Activated gamma-delta T cell (primary cell): ENCODE results near the gene IL21R.
A peak's percentile ranks its signal among the peaks of the same experiment; 100 is the strongest.

Source experiments
- DNase-seq: peaks from one replicate; lab custom pipeline; 2025; lab: John Stamatoyannopoulos, UW

Gene IL21R

DNA sequence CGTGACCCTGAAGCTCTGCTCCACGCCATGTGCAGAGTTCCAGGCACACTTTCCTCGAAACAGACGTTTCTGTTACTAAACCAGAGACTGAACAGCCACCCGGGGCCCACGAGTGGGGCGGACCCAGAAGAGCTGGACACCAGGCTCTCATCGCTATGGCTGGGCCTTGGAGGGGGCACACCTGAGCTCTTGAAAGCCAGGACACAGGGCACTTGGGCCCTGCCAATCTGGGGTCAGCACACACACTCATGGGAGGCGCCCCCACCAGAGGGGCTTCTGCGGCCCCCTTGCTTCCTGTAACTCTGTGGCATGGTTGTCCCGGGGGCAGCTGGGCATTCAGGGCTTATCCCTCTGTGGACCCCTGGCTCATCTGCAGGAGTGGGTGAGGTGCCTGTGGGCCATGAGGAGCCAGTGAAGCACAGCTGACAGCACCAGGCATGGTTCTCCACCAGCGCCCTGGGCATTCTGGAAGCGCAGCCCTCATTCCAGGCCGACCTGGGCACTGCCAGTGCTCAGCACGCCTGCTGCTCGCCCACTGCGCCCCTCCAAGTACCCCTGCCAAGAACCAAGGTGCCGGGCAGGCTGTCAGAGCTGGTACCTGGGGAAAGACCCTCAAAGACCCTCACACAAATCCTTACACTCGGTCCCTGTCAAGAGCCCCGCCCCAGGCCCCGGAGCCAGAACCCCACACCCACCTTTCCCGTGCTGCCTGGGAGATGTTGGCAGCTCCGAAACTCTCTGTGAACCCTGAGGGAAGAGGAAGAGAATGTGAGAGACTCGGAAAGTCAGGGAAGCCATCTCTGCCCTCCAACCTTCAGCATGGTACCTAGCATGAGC, 61.1 kb downstream of the IL21R start:
- no peak for DNase-seq

DNA sequence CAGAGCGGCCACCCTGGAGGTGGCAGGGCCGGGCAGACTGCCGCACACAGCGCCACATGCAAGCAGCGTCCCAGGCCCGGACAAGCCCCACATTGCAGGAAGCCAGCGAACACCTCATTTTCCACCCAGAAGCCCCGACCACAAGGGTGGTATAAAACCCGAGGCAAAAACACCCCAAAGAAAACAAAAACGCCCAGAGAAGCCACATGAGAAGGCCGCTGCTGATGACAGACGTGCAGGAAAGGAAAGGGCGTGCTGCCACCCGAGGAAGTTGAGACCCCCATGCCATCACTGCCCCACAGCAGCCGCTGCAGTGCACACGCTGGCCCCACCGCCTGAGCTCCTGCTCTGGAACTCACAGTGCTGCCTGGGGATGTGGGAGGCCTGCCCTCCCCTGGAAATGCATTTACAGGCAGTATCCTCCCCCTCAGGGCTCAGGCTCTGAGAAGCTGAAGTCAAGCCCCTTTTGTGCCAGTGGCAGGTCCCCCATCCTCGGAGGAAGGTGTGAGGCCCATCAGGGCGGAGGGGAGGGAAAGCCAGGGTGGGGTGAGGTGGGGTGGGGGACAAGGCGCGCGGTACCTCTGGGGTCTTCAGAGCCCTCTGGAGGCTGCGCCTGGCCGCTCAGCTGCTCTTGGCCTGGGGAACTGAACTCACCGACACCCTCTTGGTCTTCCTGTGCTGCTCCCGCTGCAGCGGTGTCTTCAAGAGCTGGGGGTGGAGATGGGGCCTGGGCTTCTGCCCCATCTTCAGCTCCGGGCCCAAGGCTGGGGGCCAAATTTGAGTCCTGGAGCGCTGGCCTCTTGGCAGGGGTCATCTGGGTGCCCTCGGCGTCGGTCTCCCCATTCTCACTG, 62.0 kb downstream of the IL21R start:
- peak; percentile 56 for DNase-seq

DNA sequence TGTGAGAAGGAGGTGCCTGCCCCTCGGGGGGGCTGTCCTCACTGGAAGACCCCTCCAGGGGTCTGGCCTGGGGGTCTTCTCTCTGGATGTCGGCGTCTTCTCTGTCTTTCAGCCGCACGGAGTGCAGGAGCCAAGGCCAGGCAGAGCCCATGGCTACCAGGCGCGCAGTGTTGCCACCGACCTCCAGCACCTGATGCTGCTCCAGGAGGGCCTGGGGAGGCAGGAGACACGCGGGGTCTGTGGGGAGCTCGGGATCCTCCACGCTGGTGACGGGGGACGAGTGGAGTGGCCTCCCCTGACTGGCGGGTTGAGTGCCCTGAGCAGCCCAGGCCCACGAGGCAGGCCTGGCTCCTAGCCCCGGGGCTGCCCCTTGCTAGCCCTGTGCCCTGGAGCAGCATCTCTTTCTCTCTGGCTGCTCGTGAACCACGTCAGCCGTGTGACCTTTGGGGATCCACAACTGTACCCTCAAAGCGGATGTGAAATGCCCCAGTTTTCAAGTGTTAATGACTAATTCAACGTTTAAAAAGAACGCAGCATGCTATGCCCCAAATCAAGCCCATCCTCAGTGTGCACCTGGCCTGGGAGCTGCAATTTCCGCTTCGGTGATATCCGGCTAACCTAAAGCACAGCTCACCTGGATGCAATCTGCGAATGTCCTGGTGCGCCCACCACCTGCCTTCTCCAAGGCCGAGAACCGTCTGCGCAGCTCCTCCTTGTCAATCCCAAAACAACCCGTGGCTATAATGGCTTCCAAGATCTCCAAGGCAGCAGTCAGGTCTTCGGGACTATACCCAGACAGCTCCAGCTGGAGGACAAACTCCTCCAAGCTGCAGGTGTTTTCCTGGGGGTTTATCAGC, 62.9 kb downstream of the IL21R start:
- no peak for DNase-seq

DNA sequence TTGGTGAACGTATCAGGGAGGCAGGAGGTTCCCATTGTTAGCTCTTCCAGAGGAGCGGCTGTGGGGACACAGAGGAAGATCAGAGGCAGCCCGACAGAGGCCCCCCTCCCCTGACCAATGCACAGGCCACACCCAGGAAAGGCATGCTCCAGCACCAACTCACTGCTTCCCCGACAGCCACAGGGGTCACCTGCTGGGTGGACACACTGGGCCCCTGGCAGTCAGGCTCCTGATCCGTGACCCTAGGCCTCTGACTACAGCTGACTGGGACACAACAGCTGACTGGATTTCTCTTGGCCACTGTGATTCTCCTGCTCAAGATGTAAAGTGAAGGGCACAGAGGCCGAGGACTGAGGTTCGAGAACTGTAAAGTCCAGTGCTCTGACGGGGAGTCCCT, 63.5 kb downstream of the IL21R start:
- DNase-seq = no peak

DNA sequence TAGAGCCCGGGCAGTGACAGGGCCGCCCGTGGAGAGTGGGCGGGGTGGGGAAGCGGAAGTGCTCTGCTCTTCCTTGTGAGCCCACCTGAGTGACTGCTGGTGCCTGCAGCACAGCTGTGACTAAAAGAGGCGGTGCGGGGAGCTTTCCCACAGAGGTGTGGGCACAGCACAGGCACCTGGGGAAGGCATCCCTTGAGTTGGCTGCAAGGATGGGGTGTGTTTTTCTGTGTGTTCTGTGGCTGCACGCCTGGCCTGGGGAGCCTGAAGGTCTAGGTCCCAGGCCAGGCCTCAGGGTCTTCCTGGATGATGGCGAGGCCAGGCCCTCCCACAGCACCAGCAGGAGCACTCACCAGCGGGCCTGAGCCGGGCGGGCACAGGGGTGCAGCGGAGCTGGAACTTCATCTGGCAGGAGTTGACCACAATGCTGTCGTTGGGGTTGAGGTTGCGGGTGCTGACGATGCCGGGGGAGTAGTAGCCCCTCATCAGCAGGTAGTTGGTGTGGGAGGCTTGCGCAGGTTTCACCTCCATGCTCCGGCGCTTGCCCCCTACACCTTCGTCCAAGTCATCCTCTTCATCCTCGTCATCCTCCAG, 67.1 kb downstream of the IL21R start:
- no peak for DNase-seq

DNA sequence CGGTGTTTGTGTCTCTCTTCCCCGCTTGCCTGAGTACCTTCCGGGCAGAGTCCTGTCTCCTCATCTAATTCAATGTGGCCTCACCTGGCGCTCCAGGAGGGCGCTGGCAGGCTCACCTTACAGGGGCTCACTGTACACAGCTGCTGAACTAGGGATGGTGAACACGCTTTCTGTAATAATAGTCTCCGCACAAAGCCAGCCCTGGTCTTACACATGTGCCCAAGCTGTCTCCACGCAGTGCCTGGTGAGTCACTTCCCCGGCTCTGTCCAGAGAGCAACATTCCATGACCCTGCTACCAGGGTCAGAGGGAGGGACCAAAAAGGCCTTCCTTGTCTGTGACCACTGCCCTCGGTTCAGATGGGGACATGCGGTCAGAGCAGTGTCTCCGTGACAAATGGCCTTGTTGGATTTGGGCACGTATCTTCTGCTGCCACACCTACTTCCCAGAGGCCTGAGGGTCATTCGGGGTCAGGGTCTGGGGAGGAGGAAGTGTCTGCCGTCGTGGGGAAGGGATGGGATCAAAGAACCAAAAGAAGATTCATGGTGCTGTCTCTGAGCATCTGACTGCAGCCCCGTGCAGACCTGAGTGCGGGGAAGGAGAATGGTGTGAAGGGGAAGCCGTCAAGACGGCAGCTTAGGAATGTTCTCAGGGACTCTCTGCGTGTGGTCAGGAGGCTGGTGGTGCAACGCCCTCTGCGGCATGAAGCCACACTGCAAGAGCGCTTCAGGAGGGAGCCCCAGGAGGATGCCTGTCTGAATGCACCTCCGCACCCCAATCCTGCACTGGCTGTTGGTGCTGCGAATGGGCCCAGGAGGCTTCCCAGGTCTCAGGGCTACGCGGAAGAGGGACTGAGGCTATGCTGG, 68.8 kb downstream of the IL21R start:
- no peak for DNase-seq

DNA sequence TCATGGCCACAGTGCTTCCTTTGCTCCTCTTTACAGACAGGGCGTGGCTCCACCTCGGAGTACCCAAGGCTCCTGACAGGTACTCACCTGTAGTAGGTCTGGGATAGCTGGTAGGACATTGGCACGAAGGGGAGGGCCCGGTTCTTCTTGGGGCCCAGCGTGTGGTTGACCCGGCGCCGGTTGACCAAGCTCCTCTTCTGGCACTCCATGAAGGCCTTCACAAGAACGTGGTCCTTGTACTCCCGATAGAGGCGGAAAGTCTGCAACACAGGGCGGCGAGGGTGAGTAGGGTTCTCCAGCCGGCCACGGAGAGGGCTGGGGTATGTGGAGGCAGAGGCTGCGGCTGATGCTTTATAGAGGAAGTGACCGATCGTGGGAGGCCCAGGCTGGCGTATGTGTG, 69.7 kb downstream of the IL21R start:
- no peak for DNase-seq

DNA sequence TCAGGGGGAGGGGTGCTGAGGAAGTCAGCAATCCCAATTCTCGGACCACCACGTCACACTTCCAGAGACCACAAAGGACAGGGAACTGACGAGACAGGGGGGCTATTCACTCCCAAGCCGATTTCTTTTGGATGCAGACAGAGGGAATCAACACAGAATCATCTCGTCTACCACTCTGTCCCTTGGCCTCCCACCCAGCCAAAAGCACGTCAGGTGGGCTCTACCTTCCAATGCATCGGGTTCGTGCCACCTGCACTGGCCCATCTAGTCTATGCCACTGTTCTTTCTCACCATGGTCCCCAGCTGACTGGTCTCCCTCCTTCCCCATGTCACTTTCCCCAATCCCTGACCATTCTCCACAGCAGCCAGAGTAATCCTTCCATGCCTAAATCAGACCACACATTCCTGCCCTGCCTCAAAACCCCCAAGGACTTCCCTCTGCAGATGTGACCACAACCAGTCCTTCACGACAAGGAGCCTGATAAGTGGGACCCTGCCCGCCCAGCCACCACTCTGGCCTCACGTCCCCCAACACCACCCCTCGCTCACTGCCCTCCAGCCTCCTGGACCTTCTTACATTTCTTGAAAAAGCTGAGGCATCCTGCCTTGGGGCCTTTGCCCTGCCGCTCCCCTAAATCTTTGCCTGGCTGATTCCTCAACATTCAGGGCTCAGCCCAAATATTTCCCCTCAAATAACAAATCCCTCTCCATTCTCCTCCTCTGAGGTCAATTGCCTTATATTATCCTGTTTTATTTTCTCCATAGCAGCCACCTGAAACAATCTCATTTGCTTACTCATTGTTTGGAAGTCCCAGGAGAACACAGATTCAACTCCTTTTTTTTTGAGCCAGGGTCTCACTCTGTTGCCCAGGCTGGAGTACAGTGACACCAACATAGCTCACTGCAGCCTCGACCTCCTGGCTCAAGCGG, 70.4 kb downstream of the IL21R start:
- DNase-seq = no peak

DNA sequence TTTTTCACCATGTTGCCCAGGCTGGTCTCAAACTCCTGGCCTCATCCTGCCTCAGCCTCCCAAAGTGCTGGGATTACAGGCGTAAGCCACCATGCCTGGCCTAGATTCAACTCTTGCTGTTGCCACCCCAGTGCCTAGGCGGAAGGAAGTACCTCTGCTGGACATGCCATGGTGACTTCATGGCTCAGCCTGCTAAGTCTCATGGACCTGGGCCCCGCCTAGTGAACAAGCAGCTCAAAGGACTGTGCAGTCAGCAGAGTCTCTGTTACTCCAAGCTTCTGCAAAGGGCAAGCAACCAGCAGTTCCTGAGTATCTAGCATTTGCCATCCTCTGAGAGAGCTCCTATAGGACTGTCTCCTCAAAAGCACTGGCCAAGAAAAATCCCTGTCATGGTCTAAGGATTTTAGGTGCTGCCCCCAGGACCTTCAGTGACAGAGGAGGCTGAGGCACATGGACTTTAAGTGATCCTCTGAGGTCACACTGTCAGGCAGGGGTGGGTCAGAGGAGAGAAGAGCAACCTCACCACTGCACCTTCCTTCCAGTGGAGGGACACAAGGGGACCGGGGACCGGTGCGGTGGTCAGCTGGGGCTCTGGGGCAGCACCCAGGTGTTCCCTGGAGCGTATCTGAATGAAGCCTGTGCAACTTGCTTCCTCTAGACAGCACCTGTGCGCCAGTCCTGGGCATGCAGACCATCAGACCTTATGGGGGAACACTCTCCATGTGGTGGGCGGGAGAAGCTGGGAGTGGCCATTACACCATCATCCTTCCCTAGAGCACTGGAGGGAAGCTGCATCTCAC, 71.3 kb downstream of the IL21R start:
- DNase-seq = no peak

DNA sequence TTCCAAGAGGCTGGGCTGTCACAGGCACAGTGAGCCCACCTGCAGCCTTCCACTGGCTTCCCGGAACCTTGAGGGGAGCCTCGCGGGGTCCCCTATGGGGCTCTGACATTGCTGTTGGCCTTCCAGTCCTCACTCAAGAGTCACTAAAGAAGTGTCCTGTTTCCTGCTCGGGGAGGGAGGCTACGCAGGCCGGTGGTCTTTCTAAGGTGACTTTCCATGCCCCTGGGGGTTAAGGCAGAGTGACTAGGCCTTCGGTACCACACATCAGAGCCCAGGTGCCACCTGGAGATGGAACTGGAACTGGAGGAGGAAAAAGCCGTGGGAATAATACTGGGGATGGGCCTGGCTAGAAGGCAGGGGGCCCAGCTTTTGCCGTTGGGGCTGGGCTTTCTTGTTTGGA, 72.1 kb downstream of the IL21R start:
- no peak for DNase-seq

DNA sequence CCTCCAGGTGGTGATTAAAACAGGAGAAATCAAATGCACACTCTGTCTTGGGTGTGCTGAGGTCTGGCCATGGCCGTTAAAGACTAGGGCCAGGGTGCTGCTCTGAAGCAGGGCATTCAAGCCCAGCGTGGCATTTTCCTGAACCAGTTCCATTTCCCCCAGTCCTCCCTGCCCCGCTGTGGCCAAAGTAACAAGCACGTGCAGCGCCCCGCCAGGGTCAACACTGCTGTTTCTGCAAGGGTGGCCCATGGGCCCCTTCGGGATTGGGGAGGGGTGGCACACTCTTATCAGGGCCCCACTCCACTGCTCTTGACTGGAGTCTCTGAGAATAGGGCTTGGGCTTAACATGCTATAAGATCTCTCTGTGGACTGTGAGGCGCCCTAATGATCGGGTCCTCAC, 72.9 kb downstream of the IL21R start:
- no peak for DNase-seq

DNA sequence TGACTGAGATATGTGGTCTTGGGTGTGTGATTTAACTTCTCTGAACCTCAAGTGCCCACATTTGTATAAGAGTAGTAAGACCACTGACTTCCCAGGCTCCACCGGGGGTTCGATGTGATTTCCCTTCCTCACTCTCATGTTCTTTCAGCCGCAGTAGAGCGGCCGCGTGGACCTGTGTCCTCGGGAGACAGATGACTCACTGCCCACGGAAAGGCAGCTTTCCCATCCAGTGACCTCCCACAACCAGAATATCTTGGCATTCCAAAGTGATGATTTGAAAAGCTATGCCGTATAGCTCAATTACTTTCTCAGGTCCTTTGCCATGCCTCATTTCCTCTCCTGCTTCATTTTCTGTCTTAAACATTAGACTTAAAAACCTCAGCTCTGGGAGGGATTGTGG, 73.6 kb downstream of the IL21R start:
- DNase-seq = no peak

DNA sequence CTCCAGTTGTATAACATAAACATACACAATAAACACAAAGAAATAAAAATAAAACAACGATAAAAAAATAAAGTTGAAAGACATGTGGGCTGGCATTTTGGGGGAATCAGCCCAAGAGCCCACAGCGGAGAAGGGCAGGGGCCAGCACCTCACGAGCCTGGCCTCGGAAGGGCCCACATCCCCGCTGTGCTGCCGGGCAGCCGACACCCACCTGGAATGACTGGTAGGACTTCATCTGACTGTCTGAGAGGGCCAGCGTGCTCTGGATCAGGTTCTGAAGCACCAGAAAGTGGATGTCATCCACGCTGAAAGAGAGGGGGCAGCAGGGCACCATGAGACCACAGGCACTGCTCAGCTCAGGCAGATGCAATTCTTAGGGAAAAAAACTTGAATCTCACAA, 74.3 kb downstream of the IL21R start:
- DNase-seq = no peak

DNA sequence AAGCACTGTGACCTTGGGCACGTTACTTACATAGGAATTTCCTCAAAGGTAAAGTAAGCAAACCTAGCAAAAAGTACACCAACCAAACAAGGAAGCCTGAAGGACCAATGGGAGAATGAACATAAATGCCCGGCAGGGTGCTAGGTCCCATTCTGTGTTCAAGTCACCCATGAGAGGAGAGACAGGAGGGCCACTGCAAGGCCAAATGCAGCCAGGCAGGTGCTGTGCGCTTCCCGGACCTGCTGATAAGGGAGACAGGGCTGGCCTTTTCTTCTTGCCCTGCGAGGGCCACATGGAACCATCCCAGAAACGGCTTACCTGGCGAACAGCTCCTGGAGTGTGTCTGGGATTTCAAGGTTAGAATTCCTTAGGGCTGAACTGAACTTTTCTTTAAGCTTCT, 78.8 kb downstream of the IL21R start:
- DNase-seq = no peak

DNA sequence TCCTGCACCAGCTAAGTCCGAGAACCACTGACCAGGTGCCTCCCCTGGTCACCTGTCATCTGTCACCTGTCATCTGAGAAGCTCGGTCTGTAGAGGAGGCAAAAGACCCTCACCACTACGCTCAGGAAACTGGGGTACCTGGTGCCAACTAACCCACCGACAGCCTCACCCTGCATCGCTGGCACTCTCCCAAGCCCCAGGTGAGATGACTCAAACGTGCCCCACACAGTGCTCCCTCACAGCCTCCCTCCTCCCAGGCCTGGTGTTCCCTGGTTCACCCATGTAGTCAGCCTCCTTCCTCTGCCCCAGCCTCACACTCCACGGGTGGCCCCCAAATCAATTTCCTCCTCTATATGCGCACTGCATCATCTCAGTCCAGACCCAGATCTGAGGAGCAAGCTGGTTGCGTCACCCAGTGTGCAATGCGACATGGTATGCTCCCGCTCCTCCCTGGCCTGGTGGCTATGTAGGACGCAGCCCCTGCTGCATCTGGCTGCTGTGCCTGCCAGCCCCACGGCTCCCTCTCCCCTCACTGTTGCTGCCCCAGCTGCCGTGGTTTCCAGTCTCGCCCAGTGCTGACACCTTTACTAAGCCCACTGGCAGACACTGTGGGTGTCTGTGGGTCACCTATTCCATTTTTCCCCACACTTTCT, 79.4 kb downstream of the IL21R start:
- no peak for DNase-seq

DNA sequence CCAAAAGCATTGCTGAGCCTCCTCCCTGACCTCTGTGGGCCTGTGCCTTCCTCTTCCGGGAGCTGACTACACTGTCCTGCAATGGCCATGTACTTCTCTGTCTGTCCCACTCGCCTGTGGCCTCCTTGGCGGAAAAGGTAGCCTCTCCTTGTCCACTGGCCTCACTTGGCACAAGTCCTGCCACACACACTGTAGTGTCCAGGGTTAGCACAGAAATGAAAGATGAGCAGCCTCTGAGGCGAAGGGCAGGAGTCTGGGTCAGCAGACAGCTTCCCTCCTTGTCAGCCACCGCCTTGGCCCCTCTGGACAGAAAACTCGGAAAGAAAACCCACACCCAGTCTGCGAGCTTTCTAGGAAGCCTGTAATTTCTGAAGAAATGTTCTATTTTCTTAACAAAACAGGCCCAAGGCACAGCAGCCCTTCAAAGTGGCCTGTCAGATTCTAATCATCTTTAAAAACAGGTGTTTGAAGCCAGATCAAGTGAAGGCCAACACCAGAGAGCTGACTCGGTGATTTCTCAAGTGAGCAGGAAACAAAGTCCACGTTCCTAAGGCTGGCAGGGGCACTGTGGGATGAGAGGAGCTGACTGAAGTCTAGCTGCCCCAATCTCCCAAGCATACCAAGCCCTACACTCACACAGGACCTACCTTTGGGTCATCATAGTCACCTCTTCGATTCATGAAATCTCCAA, 80.6 kb downstream of the IL21R start:
- DNase-seq = no peak

DNA sequence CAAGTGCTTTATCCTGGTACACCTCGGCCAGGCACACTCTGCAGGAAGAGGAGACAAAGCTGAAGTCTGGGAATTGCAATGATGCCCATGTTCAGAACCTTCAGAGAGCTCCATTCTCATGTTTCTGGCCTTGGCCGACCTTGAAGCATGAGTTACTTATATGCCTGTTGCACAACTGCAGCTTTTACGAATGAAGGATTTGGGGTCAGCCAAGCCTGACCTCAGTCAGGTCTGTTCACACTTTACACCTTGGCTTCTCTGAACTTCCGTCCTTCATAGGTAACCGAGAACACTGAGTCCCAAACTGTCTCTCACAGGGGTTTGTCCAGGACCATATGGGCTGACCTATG, 81.1 kb downstream of the IL21R start:
- DNase-seq = no peak

DNA sequence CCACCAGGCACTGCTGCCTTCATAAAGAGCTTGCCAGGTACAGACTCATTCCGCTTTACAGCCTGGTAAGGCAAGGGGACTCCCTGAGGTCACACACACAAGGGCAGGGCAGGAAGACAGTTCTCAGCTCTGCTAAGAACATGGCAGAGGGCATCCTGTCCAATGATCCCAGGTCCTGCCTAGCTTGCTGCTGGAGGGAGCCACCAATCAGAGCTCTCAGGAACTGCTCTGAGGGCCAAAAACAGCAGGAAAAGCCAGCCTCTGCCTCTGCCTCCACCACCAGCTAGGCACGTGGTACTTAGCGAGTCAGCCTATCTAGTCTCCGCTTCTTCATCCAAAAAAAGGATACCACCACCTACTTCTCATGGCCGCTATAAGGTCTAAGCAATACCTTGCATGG, 81.7 kb downstream of the IL21R start:
- no peak for DNase-seq
